SK-MEL-5 (cell line): ENCODE results near the gene LRRC8C. TPM values are rescaled to one million over a fixed set of nuclear protein-coding genes. Genes with fewer than 3 reads are reported as not detected.

ENCODE experiments used
- DNase-seq: peaks from one replicate; pipeline ENCODE4 v3.0.0-alpha.2; 2016; ENCODE audit warnings: low read depth, low spot score
- in situ Hi-C: cut with HindIII; loops from 2 replicates; pipeline ENCODE4 v1.10.0; 2016; ENCODE audit warnings: low sequenced_read_pairs, high pct_unique_total_duplicates, low pct_unique_long_range_greater_than_20kb
- total RNA-seq: library from RNA; depleted of rRNA; stranded (reverse); fragments of >200 nt; shearing (Covaris generic); gene quantifications from 2 replicates; pipeline ENCODE4 v1.2.3, GENCODE V29; 2014

The LRRC8C gene
- total RNA-seq, 1 experiment from 2014 or later = 2.7 TPM

DNA sequence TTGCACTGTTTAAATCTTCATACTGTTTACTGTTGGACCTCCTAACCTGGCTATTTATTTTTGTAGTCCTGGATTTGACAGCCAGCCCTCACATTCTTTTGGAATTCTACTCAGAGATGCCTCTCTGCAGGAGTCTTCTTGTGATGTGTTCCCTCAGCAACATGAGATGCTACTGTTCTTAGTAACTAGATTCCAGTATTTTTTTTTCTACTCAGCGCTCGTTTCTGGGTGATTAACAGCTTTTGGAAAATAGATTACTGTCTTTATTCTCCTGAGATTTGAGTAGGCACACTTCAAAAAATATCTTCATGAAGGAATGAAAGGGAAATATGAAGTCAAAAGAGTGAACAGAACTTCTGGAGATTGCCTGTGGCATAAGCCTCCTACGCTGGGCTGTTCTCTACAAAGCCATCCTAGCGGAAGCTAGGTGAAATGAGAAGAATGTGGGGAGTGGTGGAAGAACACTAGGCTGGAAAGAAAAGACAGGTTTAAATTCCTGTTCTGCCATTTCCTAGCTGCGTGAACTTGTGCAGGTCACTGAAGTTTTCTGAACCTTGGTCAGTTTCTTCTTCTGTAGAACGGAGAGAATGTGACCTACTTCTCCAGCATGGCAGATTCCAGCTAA is 75.9 kb downstream of the LRRC8C start:
- in situ Hi-C loops = no loop called here
- DNase-seq = no peak

DNA sequence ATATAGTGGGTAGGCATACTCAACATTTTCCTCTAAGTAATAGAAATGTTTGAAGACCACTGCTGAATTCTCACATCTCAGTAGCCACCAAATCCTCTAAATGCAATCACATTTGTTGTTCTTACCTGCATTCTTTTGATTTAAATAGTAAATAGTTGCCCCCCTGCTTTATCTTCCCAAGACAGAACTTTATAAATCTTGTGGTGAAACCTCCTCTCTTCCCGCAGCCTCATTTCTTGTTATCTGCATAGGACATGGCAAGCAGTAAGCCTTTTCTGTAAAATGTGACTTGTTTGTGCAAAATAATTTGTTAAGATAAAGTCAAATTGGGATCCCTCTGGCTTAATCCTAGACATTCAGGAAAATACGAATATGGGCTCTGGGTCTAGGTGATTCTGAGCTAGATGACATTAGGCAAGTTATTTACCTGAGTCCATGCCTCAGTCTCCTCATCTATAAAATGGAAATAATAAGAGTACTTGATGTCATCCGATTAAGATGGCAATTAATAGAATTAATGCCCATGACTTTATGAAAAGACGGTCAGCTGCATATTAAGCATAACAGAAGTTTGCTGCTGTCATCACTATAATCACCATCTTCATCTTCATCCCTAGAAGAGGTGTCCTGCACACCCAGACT is 77.7 kb downstream of the LRRC8C start:
- in situ Hi-C loops = no loop called here
- no peak for DNase-seq

- DNase-seq = no peak
- in situ Hi-C loops = no loop called here
Observed at GRCh38 chr1:89711140-89711778, 78.3 kb downstream of the LRRC8C start.

GRCh38 chr1:89712420-89712819 is 79.5 kb downstream of the LRRC8C start:
- in situ Hi-C loops = no loop called here
- DNase-seq = no peak

DNA sequence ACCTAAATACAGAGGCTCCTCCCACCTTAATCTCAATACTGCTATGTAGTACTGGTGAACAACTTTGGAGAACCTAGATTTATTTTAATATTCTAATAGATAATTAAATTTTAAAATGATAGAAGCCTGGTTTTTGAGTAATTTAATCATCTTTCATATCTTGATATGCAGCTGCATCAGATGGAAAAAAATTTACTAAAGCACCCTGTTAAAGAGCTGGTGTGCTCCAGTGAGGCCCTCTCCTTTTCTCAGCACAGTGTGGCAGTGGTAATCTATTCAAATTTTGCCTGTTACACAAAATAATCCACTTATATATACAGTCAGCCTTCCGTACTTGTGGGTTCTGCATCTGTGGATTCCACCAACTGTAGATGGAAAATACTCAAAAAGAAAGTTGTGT is 82.8 kb downstream of the LRRC8C start:
- in situ Hi-C loops = no loop called here

GRCh38 chr1:89719502-89720306 is 86.8 kb downstream of the LRRC8C start:
- in situ Hi-C loops = no loop called here

More for the DNA sequence above, 82.8 kb downstream of the LRRC8C start:
- no peak for DNase-seq

GRCh38 chr1:89720839-89721238 is 87.9 kb downstream of the LRRC8C start:
- DNase-seq = no peak
- in situ Hi-C loops = no loop called here

More at GRCh38 chr1:89719502-89720306, 86.8 kb downstream of the LRRC8C start:
- no peak for DNase-seq

- in situ Hi-C loops = no loop called here
- no peak for DNase-seq
Observed at GRCh38 chr1:89721351-89721750, 88.4 kb downstream of the LRRC8C start.

DNA sequence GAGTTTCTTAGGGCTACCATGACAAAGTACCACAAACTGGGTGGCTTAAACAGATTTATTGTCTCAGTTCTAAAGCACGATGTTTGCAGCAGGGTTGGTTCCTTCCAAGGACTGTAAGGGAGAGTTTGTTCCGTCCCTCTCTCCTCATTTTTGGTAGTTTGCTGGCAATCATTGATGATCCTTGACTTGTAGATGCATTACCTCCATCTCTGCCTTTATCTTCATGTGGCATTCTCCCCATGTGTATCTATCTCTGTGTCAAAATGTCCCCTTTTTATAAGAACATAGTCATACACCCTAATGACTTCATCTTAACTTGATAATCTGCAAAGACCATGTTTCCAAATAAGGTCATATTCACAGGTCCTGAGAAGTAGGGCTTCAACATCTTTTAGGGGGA is 90.2 kb downstream of the LRRC8C start:
- no peak for DNase-seq
- in situ Hi-C loops = no loop called here

DNA sequence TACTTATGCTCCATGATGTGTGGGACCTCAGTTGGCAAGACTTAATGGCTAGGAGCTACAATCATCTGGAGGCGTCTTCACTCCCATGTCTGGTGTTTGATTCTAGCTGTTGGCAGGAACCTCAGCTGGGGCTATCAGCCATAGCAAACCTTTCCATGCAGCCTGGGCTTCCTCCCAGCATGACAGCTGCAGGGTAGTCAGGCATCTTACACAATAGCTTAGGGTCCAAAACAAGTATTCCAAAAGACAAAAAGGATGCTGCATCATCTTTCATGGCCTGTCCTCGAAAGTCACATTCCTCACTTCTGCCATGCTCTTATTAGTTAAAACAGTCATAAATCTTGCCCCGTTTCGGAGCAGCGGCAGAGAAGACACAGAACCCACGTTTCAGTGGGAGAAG is 90.9 kb downstream of the LRRC8C start:
- no peak for DNase-seq
- in situ Hi-C loops = no loop called here

DNA sequence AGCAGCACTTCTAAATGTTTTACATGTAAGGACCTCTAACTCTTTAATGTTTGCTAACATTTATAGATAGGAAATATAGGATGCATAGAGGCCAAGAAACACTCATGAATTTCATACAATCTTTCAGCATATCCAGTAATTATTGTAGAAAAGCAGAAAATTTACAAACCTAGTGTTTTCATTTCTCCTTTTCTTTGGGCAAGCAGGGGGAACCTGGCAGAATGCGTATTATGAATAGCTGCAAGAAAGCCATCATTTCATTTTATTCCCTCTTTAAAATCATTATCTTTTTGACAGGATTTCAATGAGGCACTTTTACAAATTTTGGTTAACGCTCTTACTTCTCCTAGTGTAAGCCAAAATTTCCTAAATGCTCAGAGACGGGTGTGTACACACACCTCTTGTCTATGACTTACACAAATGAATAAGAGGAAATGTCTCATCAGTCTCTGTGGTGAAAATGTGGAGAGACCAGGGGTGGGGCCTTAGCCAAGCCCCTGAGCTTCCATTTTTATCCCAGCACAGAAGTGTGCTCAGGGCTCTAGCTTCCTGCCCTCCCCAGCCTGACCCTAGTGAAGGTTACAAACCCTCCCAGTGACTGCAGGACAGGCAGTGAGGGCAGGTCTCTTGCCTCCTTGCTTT is 91.6 kb downstream of the LRRC8C start:
- DNase-seq = no peak
- in situ Hi-C loops = no loop called here

DNA sequence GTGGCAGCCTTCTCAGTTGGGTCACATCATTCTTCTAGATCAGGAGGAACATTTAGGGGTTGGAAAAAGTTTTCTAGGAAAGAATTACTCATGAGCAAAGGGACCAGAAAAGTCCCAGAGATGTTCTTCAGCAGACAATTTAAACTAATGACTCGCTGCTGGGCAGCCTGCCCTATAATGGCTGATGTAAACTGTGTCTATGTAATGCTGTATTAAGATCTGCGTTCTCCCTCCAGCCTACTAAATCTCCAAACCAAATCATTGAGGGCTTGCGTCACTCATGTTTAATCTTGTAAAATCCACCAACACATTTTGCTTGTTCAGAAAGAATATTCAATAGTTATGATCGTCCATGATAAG is 92.1 kb downstream of the LRRC8C start:
- DNase-seq = no peak
- in situ Hi-C loops = no loop called here

GRCh38 chr1:89725631-89726030 is 92.7 kb downstream of the LRRC8C start:
- in situ Hi-C loops = no loop called here
- DNase-seq = no peak

GRCh38 chr1:89727517-89728312 is 94.8 kb downstream of the LRRC8C start:
- in situ Hi-C loops = no loop called here
- no peak for DNase-seq

DNA sequence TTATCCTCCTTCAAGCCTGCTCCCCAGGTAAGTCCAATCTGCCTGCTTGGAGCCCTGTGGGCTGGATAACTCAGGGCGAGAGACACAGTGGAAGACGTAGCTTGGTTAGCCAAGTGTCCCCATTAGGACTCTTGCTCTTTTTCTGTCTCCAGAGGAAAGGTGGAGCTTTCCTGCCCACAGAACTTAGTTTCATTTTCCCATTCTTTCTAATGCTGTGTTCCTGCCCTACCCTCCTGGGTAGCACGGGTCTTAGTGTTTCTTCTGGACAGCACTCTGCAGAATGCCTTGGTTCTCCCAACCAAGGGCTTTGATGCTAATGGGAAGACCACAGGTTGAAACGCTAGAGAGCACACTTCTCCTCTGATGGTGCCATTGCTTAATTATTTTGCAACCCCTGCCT is 95.5 kb downstream of the LRRC8C start:
- no peak for DNase-seq
- in situ Hi-C loops = no loop called here

DNA sequence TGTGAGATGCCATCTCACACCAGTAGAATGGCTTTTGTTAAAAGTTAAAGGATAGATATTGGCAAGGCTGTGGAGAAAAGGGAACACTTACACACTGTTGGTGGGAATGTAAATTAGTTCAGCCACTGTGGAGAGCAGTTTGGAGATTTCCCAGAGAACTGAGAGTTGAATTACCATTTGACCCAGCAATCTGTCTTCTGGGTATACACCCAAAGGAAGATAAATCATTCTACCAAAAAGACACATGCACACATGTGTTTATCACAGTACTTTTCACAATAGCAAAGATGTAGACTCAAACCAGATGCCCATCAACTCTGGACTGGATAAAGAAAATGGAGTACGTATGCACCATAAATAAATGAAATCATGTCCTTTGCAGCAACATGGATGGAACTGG is 99.3 kb downstream of the LRRC8C start:
- in situ Hi-C loops = no loop called here

DNA sequence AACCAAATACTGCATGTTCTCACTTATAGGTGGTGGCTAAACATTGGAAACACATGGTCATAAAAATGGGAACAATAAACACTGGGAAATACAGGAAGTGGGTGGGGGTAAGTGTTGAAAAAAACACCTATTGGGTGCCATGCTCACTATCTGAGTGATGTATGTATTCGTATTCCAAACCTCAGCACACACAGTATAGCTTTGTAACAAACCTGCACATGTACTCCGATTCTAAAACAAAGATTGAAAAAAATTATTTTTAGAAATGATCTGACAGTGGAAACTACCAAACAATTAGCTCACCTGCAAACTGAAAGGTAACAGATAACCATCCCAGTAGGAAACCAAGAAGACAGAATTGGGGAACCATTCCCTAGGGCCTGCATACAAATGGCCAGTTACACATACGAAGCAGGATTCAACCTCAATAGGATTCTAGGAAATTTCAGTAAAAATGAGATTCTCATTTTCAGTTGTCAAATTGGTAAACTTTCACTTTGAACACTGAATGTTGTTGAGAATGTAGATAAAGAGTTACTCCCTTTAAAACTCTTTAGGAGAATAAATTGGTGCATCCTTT is 99.8 kb downstream of the LRRC8C start:
- in situ Hi-C loops = no loop called here
- DNase-seq = no peak

More for the DNA sequence above, 99.3 kb downstream of the LRRC8C start:
- no peak for DNase-seq
